ENCODE data around the gene CPN2.

CPN2 gene

GRCh38 chr3:194310060-194310835 lies 40.9 kb downstream of the CPN2 start:
- no peak for DNase-seq

DNA sequence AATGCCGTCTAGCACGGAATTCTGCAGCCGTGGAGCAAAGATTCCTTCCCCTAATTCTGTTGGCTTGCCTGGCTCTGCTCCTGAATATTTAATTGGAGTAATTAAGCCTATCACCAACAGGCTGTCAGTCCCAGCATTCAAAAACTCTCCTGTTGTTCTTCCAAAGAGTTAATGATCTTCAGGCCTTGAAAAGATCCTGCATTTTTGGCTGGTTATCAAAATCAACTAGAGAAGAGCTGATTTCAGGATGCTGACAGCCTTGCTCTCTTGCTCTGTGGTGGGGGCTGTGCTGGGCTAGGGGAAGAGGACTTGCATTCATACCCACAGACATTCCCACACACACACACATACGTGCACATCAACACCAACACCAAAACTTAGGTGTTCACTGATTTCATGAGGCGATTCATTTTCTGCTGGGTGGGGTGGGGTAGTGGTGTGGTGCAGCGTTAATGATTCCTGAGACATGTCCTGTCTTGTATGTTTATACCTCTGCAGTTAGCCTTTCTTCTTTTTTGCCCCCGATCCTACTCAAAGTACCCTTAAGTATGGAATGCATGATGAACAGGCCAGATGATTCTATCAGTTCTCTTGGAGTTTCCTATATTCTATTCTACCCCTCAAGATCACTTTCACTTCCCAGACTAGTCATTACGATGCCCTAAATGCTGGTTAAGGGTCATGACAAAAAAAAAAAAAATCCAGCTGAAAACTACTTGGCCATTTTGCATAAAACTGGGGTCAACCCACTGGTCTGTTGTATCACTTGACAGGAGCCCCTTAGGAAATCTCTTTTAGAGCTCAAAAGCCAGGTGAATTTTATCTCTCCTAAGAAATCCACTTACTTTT lies 42.3 kb downstream of the CPN2 start:
- DNase-seq: no peak

DNA sequence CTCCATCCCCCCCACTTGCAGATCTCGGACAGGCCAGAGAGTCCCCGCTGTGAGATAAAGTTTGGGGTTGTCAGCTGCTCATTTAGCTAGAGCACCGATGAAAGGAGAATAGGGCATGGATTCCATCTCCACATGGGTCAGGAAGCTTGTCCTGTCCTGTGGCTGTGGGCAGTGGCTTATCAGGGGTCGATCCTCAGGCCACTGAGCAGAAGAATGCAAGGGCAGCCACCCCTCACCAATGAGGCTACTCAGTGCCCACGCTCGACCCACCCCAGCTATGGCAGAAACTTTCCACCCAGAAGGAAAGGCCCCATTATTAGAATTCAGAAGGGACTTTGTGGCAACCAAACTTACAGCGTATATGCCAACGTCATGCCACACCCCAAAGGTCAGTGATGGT lies 43.3 kb downstream of the CPN2 start:
- DNase-seq: no peak

GRCh38 chr3:194306771-194307640 lies 44.1 kb downstream of the CPN2 start:
- DNase-seq: no peak

DNA sequence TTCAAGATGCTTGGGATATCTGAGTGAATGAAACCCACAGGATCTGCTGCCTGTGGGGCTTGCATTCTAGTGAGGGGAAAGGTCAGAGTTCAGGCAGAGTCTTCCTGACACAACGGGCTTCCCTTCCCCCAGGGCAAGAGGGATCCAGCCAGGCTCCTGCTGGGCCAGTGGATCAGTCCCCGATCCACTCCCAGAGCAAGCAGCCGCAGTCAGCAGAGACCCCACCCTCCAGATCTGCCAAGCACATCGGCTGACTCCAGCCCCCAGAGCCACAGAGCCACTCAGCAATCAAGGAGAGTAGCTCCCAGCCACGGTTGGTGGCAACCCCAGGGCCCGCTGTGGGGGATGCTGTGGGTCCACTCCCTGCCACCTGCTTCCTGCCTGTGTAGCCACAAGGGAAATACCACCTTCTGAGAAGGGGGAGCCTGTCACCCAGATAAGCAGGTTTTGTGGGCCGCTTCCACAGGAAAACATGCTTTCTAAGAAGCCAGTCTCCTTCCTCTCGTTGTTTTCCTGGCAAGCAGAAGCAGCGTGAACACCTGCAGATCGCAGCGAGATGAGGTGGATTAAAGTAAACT lies 44.9 kb downstream of the CPN2 start:
- no peak for DNase-seq

GRCh38 chr3:194305356-194306108 lies 45.6 kb downstream of the CPN2 start:
- DNase-seq: no peak

- DNase-seq: no peak
Measured at GRCh38 chr3:194304186-194304917, 46.8 kb downstream of the CPN2 start.

- no peak for DNase-seq
Measured at GRCh38 chr3:194303749-194304148, 47.4 kb downstream of the CPN2 start.

GRCh38 chr3:194301730-194302129 lies 49.4 kb downstream of the CPN2 start:
- no peak for DNase-seq

GRCh38 chr3:194300936-194301335 lies 50.2 kb downstream of the CPN2 start:
- DNase-seq: no peak

DNA sequence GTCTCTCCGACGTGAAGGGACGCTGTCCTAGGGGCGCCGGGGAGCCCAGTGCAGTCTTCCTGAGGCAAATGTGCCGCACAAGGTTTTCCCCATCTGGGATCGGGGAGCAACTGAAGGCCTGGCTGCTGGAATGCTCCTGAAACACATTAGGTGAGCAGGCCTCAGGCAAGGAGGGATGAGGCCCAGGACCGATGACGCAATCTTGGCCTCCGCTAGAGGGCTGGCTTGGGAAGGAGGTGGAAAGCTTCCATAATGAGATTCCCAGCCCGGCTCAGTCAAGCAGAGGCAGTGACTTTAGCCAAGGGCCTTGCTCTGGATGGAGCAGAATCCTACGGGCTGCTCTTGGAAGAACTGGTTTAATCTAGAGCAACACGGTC lies 50.8 kb downstream of the CPN2 start:
- no peak for DNase-seq

DNA sequence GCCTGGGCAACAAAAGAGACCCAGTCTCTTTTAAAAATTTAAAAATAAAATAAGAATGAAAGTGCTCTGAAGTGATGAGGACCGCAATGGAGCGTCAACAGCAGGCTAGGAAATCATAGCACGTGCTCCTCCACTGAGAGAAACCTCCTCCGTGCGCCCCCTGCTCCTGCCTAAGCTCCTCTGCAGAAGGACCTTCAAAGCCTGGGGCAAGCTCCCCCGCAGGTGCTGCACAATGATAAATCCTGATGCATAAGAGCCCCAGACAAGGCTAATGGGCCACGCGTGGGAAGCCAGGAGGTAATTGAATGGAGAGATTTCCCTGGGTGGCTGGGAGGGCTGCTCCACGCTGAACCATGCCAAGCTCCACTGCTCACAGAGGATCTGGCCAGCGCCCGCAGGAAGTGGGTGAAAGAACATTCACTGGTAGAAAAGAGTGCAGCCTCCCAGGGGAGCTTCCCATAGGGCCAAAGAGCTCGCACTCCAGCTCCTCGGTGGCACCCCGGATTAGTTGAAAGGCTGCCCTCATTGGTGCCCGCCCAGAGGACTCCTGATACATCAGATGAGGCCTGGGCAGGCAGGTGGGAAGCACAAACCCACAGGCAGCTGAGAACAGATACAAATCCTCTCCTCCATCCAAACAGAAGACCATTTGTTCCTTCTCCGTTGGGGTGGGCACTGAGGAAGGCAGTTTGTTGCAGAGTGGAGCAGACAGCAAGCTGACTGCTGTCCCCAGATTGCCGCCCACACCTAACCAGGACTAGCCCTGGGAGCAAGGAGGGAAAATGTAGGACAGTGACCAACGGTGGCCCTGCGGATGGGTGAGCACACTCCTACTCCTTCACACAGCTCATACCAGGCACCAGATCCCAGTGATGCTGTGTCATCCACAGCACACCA lies 52.5 kb downstream of the CPN2 start:
- DNase-seq: no peak

DNA sequence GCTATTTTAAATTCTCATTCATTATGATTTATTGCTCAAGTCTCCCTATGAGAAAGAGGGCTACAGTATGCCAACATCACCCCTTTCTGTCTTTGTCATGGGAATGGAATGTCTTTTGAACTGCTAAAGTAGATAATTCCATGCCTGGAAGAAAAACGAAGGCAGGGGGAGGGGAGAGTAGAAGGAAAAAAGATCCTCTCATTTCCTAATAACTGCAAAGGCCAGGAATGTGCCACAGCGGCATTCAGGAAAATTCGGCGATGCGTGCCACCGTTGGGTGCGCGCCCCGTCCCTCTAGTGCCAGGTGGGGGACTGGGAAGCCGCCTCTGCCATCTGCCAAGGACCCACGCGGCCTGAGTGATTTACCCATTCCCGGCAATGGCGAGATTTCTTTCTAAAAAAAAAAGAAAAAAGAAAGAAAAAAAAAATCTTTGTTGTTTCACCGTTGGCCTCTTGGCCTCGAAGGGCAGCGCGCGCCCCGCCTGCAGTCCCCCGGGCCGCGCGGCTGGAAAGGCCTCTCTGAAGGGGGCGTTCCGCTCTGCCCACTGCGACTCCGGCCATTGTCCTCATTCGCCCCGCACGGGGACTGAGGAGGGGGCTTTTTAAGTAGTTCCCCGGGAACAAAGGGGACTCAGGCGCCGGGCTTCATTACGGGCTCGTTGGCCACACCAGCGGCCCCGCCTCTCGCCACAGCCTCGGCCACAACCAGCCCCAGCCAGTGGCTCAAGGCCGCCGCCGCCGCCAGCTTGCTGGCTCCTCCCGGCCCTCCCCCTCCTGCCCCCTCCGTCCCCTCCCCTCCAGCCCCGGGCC lies 54.5 kb downstream of the CPN2 start:
- DNase-seq: no peak

GRCh38 chr3:194294895-194295214 lies 56.3 kb downstream of the CPN2 start:
- DNase-seq: no peak

GRCh38 chr3:194294199-194294894 lies 56.8 kb downstream of the CPN2 start:
- DNase-seq: no peak

- no peak for DNase-seq
Measured at GRCh38 chr3:194293546-194294198, 57.5 kb downstream of the CPN2 start.

- no peak for DNase-seq
Measured at GRCh38 chr3:194292331-194292730, 58.8 kb downstream of the CPN2 start.
